ENCODE data around the gene FLT1. TPM values are rescaled to one million over a fixed set of nuclear protein-coding genes. Genes with fewer than 3 reads are reported as not detected.

The FLT1 gene
- total and polyA plus RNA-seq, 3 experiments from 2014 or later, result 2.4 to 2.7 TPM; not detected in 1

DNA sequence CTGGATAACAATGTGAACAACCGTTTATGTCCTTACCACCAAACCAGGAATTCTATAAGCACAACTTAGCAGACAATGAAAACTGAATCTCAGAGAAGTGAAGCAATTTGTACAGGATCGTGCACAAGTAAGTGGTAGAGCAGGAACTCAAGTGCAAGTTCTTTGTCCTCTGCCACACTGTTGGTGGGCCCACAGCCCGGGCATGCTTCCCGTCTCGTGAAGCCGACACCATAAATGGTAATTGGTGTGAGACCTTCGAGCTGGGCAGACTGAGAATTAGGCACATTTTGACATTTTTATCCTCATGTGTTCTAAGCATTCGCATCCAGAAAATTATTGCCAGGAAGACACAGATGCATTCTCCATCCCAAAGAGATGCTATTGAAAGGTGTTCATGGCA, 27.9 kb upstream of the FLT1 start:
- Mint-ChIP-seq H3K9me3 (peaks cover 0 to 5% (median 0%) of the 10 kb centered on the region in 5 donors), H3K27me3 (peaks cover 11 to 31% of the 10 kb centered on the region in 2 donors), H3K36me3 (no peaks in the 10 kb centered on the region), H3K4me3 (no peak overlapping the region), H3K4me1 (no peaks in the 10 kb centered on the region), H3K27ac (no peak overlapping the region)
- Histone ChIP-seq H3K9me3 (ENCODE audit: low read length) (no peaks in the 10 kb centered on the region), H3K27ac (ENCODE audit: low read depth, low read length) (no peak overlapping the region), H3K4me3 (ENCODE audit: low read length) (no peak overlapping the region), H3K36me3 (ENCODE audit: insufficient read depth, low read length) (no peaks in the 10 kb centered on the region), H3K27me3 (ENCODE audit: insufficient read depth, low read length, poor library complexity, severe bottlenecking) (no peaks in the 10 kb centered on the region), H3K4me1 (ENCODE audit: insufficient read depth, low read length) (no peaks in the 10 kb centered on the region)
- ChIA-PET POLR2A (no interaction called here), CTCF (no interaction called here)
- no peak for DNase-seq

DNA sequence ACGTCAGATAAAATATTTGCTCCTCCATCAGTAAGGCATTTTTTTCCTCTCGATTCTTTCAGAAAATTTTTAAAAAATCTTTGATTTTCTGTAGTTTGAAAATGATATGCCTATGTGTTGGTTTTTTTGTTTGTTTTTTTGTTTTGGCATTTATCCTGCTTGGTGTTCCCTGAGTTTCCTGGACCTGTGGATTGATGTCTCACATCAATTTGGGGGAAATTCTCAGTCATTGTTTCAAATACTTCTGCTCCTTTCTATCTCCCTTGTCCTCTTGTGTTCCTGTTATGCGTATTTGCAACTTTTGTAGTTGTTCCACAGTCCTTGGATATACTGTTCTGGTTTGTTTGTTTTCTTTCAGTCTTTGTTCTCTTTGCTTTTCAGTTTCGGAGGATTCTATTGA, 18.8 kb upstream of the FLT1 start:
- no peak overlapping the region for H3K27ac Mint-ChIP-seq

DNA sequence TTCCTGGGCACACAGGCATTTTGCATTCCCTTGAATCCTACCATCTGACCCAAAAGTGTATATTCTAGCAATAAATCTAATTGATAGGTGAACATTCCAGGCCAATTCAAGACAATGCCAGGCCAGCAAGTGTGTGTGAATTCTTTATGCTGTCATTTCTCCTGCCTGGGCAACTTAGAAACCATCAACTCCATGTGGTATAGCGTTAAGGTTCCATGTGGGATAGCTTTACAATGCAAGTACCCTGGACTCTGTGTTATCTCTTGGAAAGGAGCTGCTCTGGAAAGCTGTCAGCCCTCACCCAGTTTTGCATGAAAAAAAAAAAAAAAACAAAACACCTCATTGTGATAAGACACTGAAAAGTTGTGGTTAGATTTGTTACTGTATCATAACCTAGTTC, 15.6 kb upstream of the FLT1 start:
- Histone ChIP-seq H3K9me3 (ENCODE audit: low read length) (no peaks in the 10 kb centered on the region), H3K4me1 (ENCODE audit: insufficient read depth, low read length) (no peaks in the 10 kb centered on the region), H3K36me3 (ENCODE audit: insufficient read depth, low read length) (no peaks in the 10 kb centered on the region), H3K27me3 (ENCODE audit: insufficient read depth, low read length, poor library complexity, severe bottlenecking) (no peaks in the 10 kb centered on the region), H3K4me3 (ENCODE audit: low read length) (no peak overlapping the region), H3K27ac (ENCODE audit: low read depth, low read length) (no peak overlapping the region)
- ChIA-PET POLR2A (no interaction called here), CTCF (no interaction called here)
- no peak for DNase-seq
- Mint-ChIP-seq H3K27ac (no peak overlapping the region), H3K4me1 (peaks cover 0 to under 1% (median 0%) of the 10 kb centered on the region in 3 donors), H3K36me3 (no peaks in the 10 kb centered on the region), H3K9me3 (peaks cover 0 to 2% (median 0%) of the 10 kb centered on the region in 5 donors), H3K4me3 (no peak overlapping the region), H3K27me3 (peaks cover 5 to 16% of the 10 kb centered on the region in 2 donors)

More for the DNA sequence above, 18.8 kb upstream of the FLT1 start:
- Histone ChIP-seq H3K36me3 (ENCODE audit: insufficient read depth, low read length) (no peaks in the 10 kb centered on the region), H3K27me3 (ENCODE audit: insufficient read depth, low read length, poor library complexity, severe bottlenecking) (no peaks in the 10 kb centered on the region), H3K27ac (ENCODE audit: low read depth, low read length) (no peak overlapping the region), H3K4me3 (ENCODE audit: low read length) (no peak overlapping the region), H3K4me1 (ENCODE audit: insufficient read depth, low read length) (no peaks in the 10 kb centered on the region), H3K9me3 (ENCODE audit: low read length) (no peaks in the 10 kb centered on the region)
- no peak overlapping the region for H3K4me3 Mint-ChIP-seq
- ChIA-PET POLR2A (no interaction called here), CTCF (no interaction called here)
- no peaks in the 10 kb centered on the region for H3K36me3 Mint-ChIP-seq
- DNase-seq, result no peak
- peaks cover 12 to 26% of the 10 kb centered on the region in 2 donors for H3K27me3 Mint-ChIP-seq
- no peaks in the 10 kb centered on the region for H3K4me1 Mint-ChIP-seq
- peaks cover 0 to 2% (median 0%) of the 10 kb centered on the region in 5 donors for H3K9me3 Mint-ChIP-seq

DNA sequence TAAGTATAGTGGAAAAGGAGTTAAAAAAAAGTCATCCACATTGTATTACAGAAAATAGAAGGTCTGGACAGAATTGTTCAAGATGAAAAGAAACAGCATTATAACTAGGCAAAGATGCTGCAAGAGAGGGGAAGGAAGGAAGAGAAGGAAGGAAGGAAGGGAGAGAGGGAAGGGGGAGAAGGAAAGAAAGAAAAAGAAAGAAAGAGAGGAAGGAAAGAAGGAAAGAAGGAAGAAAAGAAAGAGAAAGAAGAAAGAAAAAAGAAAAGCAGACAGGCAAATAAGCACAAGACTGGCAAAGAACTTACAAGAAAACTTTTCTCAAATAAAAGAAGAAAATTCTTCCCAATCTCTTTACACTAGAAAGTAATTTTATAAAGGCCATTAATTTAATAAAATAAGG, 15.1 kb upstream of the FLT1 start:
- peaks cover 5 to 14% of the 10 kb centered on the region in 2 donors for H3K27me3 Mint-ChIP-seq
- no peaks in the 10 kb centered on the region for H3K36me3 ChIP-seq (ENCODE audit: insufficient read depth, low read length)
- no peaks in the 10 kb centered on the region for H3K4me1 ChIP-seq (ENCODE audit: insufficient read depth, low read length)
- H3K36me3 Mint-ChIP-seq, result no peaks in the 10 kb centered on the region
- H3K4me3 ChIP-seq (ENCODE audit: low read length), result no peak overlapping the region
- H3K27ac Mint-ChIP-seq, result no peak overlapping the region
- no peak overlapping the region for H3K4me3 Mint-ChIP-seq
- no peak overlapping the region for H3K27ac ChIP-seq (ENCODE audit: low read depth, low read length)
- no peaks in the 10 kb centered on the region for H3K9me3 ChIP-seq (ENCODE audit: low read length)
- H3K4me1 Mint-ChIP-seq, result peaks cover 0 to 2% (median 0%) of the 10 kb centered on the region in 3 donors
- DNase-seq, result no peak
- POLR2A ChIA-PET, result no interaction called here
- H3K9me3 Mint-ChIP-seq, result peaks cover 0 to 2% (median 0%) of the 10 kb centered on the region in 5 donors
- CTCF ChIA-PET, result no interaction called here
- H3K27me3 ChIP-seq (ENCODE audit: insufficient read depth, low read length, poor library complexity, severe bottlenecking), result no peaks in the 10 kb centered on the region

DNA sequence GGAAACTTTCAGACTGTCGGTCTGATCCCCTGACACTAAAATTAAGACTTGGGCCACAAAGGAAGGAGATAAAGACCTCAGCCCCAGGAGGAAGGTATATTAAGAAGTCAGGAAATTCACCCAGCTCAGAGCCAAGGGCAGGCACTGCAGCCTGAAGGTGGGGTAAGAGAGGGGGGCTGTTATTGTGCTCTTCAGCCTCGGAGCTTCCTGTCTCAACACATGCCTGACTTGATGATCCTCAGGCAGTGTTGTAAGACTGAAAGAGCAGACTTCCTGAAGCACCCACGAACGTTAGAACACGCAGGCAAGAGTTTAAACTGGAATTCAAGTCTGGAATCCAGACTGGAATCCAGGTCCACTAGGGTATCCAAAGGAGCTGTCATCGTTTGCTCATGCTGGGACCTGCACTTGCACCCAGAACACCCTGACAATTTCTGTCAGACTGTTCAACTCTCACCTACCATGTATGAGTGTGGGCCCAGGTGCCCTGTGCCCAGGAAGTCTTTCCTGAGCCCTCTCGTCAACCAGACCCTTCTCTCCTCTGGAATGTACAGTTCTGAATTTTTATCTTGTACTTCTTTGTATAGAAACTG, 10.7 kb upstream of the FLT1 start:
- no peaks in the 10 kb centered on the region for H3K4me1 ChIP-seq (ENCODE audit: insufficient read depth, low read length)
- ChIA-PET CTCF (no interaction called here), POLR2A (no interaction called here)
- H3K27ac Mint-ChIP-seq, result no peak overlapping the region
- no peak overlapping the region for H3K4me3 ChIP-seq (ENCODE audit: low read length)
- peaks cover 0 to 2% (median 0%) of the 10 kb centered on the region in 5 donors for H3K9me3 Mint-ChIP-seq
- DNase-seq, result peak in 1 of 5 donors; percentile 48
- H3K4me1 Mint-ChIP-seq, result peaks cover 0 to 2% (median 0%) of the 10 kb centered on the region in 3 donors
- no peak overlapping the region for H3K4me3 Mint-ChIP-seq
- no peaks in the 10 kb centered on the region for H3K36me3 Mint-ChIP-seq
- H3K27me3 ChIP-seq (ENCODE audit: insufficient read depth, low read length, poor library complexity, severe bottlenecking), result no peaks in the 10 kb centered on the region
- no peak overlapping the region for H3K27ac ChIP-seq (ENCODE audit: low read depth, low read length)
- H3K27me3 Mint-ChIP-seq, result peaks cover 0 to 26% of the 10 kb centered on the region in 2 donors
- H3K9me3 ChIP-seq (ENCODE audit: low read length), result no peaks in the 10 kb centered on the region
- no peaks in the 10 kb centered on the region for H3K36me3 ChIP-seq (ENCODE audit: insufficient read depth, low read length)

DNA sequence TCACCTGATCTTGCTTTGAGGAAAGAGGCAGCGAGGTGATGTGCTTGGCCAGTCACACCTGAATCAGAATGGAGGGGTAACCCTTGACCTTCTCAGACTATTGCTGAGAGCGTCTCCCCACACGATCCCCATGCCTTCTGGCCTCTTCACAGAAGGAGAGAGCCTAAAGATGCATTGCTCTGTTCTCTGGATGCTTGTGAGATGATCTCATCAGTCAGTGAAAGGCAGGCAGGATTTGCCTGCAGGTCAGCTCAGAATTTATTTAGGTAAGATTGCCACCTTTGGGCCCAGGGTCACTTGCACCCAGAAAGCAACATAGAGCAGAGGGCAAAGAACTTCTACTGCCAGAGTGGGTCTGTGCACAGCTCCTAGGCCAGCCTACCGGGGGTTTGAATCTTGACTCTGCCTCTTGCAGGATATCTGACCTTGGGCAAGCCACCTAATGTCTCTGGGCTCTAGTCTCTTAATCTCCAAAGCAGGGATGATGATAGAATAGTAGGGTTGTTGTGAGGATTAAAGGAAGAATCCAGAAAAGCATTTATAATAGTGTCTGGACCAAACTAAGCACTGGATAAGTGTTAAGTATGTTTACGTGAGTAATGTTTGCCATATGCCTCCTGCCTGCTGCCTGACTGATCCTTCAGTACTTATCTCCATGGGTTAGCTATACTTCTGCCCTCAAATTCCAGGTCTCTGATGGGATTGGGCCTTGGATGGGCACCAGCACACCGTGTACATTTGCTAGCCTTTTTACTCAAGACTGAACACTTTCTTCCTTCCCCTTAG, 8.4 kb upstream of the FLT1 start:
- POLR2A ChIA-PET, result no interaction called here
- Mint-ChIP-seq H3K9me3 (peaks cover 0 to 2% (median 0%) of the 10 kb centered on the region in 5 donors), H3K36me3 (no peaks in the 10 kb centered on the region), H3K27me3 (peaks cover 2 to 32% of the 10 kb centered on the region in 2 donors), H3K4me1 (peaks cover 0 to 2% (median 0%) of the 10 kb centered on the region in 3 donors), H3K27ac (no peak overlapping the region), H3K4me3 (no peak overlapping the region)
- Histone ChIP-seq H3K27me3 (ENCODE audit: insufficient read depth, low read length, poor library complexity, severe bottlenecking) (no peaks in the 10 kb centered on the region), H3K4me3 (ENCODE audit: low read length) (no peak overlapping the region), H3K36me3 (ENCODE audit: insufficient read depth, low read length) (no peaks in the 10 kb centered on the region), H3K9me3 (ENCODE audit: low read length) (no peaks in the 10 kb centered on the region), H3K27ac (ENCODE audit: low read depth, low read length) (no peak overlapping the region), H3K4me1 (ENCODE audit: insufficient read depth, low read length) (no peaks in the 10 kb centered on the region)
- CTCF ChIA-PET, result no interaction called here
- DNase-seq, result no peak

DNA sequence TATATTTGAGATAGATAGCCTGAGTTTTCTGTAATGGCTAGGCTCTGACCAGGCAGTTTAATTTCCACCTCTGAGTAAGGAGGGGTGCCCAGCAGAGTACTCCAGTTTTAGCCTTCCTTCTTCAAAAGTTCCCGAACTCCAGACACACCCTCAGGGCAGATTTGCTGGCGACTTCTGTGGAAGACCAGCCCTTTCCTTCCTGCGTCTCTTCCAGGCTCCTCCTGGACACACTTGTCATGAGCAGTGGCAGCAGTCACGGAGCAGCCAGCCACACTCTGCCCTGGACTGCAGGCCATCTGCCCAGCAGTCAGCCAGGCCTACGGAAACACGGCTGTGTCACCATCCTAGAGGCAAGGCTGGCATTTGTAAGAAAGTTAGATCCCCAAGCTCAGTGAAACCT, 6.6 kb upstream of the FLT1 start:
- Mint-ChIP-seq H3K4me1 (peaks cover under 1 to 2% (median under 1%) of the 10 kb centered on the region in 3 donors), H3K4me3 (no peak overlapping the region), H3K36me3 (no peaks in the 10 kb centered on the region), H3K27ac (no peak overlapping the region), H3K9me3 (no peaks in the 10 kb centered on the region), H3K27me3 (peaks cover 9 to 36% of the 10 kb centered on the region in 2 donors)
- no peaks in the 10 kb centered on the region for H3K36me3 ChIP-seq (ENCODE audit: insufficient read depth, low read length)
- H3K9me3 ChIP-seq (ENCODE audit: low read length), result no peaks in the 10 kb centered on the region
- H3K27me3 ChIP-seq (ENCODE audit: insufficient read depth, low read length, poor library complexity, severe bottlenecking), result no peaks in the 10 kb centered on the region
- ChIA-PET POLR2A (no interaction called here), CTCF (no interaction called here)
- no peak overlapping the region for H3K4me3 ChIP-seq (ENCODE audit: low read length)
- no peak for DNase-seq
- no peaks in the 10 kb centered on the region for H3K4me1 ChIP-seq (ENCODE audit: insufficient read depth, low read length)
- no peak overlapping the region for H3K27ac ChIP-seq (ENCODE audit: low read depth, low read length)

DNA sequence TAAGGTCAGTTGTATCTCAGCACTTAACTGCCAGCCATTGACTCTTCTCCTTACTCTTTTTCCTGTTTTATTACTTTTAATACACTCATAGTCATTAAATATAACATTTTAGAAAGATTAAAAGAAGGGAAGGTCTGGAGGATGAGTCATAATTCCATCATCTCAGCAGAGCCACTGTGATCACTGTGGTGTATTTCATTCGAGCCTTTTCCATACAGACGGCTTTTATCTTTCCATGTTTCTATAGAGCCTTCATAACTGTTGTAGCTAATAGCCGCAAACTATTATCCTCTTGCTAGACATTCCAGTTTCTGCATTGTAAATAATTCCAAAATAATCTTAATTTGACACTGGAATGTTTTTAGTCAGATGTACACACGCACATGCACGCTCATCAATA, 4.7 kb upstream of the FLT1 start:
- Mint-ChIP-seq H3K9me3 (no peaks in the 10 kb centered on the region), H3K36me3 (no peaks in the 10 kb centered on the region), H3K27me3 (peaks cover 18 to 48% of the 10 kb centered on the region in 2 donors), H3K4me1 (peaks cover 2 to 6% (median 3%) of the 10 kb centered on the region in 3 donors), H3K4me3 (no peak overlapping the region), H3K27ac (no peak overlapping the region)
- DNase-seq, result no peak
- Histone ChIP-seq H3K27me3 (ENCODE audit: insufficient read depth, low read length, poor library complexity, severe bottlenecking) (no peaks in the 10 kb centered on the region), H3K4me1 (ENCODE audit: insufficient read depth, low read length) (no peaks in the 10 kb centered on the region), H3K27ac (ENCODE audit: low read depth, low read length) (no peak overlapping the region), H3K4me3 (ENCODE audit: low read length) (no peak overlapping the region), H3K9me3 (ENCODE audit: low read length) (no peaks in the 10 kb centered on the region), H3K36me3 (ENCODE audit: insufficient read depth, low read length) (no peaks in the 10 kb centered on the region)
- CTCF ChIA-PET, result no interaction called here
- POLR2A ChIA-PET, result no interaction called here

Measured in CD8-positive, alpha-beta memory T cell (primary cell).